Measurements from ENCODE around the gene PROM1. TPM values are rescaled to one million over a fixed set of nuclear protein-coding genes. Genes with fewer than 3 reads are reported as not detected.

The PROM1 gene
- total RNA-seq, 1 experiment from 2014 or later: 17.7 TPM

DNA sequence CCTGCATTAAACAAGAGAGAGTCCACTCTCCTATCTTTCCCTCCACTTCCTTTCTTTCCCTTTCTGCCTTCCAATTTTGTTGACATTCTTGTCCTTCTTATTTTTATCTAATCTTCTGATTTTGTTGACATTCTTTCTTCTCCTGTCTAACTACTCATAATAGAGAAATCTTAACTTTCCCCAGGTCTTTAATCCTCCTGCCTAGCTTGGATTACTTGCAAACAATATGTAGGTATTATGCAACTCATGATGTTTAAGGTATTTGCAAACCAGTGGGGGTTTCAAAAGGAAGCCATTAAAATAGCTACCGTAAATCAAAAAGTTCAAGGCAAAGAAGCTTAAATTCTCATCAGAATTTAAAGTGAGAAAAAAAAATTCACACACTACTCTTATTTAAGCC, 53.9 kb downstream of the PROM1 start:
- H3K9me3 ChIP-seq (ENCODE audit: control insufficient read depth in 1 of 2, insufficient read depth in 1 of 2, low read depth in 1 of 2, low read length in 2 of 2): no peaks in the 10 kb centered on the region
- H2AFZ ChIP-seq (ENCODE audit: low read depth, low read length, poor library complexity, severe bottlenecking): no peak overlapping the region
- no peak overlapping the region for H3K27ac ChIP-seq (ENCODE audit: low read depth, low read length)
- DNase-seq (ENCODE audit: low read depth, low spot score) (no peak), ATAC-seq (no peak)
- POLR2A ChIA-PET: no interaction called here
- H3K79me2 ChIP-seq (ENCODE audit: insufficient read depth, low read length): no peaks in the 10 kb centered on the region
- CTCF ChIA-PET: interaction anchor here (1.0 kb wide), 1 partner anchor 235 kb away, joined by 7 read pairs; no protein-coding TSS in a partner anchor
- intact Hi-C loops (cut with micrococcal nuclease): loop anchor here (10.0 kb wide), 2 partner anchors 415 to 1415 kb away; no protein-coding TSS in a partner anchor
- no peaks in the 10 kb centered on the region for H3K9me2 ChIP-seq (ENCODE audit: insufficient read depth)
- H3K9ac ChIP-seq (ENCODE audit: low read length): no peak overlapping the region
- no peak overlapping the region for H3K4me3 ChIP-seq (replicated peaks in 1 of 2; ENCODE audit: low read depth in 1 of 2, low read length in 2 of 2)
- H3K4me2 ChIP-seq (ENCODE audit: low read length): no peak overlapping the region
- H3K27me3 ChIP-seq (ENCODE audit: insufficient read depth, low read length): no peaks in the 10 kb centered on the region
- no TSS peak for BruUV-seq (replicated peaks)
- H3K36me3 ChIP-seq (ENCODE audit: control insufficient read depth in 1 of 2, insufficient read depth in 2 of 2, low read length in 2 of 2): no peaks in the 10 kb centered on the region
- 0 out of 4 replicates have a peak, but pooled peaks cover 0 to 2% of the 10 kb centered on the region in 2 experiments for H3K4me1 ChIP-seq (ENCODE audit: control insufficient read depth in 1 of 2, insufficient read depth in 2 of 2, low read length in 2 of 2)
- RAD21 ChIA-PET (ENCODE audit: low non-redundant PET in 1 of 2, low total read pairs in 2 of 2, uncharacterized antibody in 2 of 2, unreplicated experiment in 2 of 2): no interaction called here
- TF ChIP-seq ZFX (IDR thresholded peaks at IDR 0.05): no peak
- no peaks in the 10 kb centered on the region for H4K20me1 ChIP-seq (ENCODE audit: insufficient read depth)

DNA sequence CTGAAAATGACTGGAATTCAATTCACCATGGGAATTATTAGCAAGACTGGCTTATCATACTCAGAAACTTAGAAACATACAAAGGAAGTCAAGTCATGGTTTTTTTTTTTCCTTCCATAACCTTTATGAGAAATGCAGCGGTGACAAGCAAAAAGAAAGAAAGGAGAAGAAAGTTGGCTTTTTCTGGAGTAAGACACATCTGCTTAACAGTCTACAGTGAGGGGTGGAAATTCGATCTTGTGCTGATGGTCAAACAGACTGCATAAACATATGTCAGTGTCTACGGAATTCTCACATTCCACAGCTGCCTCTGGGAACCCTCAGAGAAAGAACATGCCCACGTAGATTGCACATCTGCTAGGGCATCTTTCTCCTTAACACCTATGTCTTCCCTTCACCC, 54.6 kb downstream of the PROM1 start:
- no TSS peak for BruUV-seq (replicated peaks)
- ChIA-PET RAD21 (ENCODE audit: low non-redundant PET in 1 of 2, low total read pairs in 2 of 2, uncharacterized antibody in 2 of 2, unreplicated experiment in 2 of 2) (no interaction called here), CTCF (interaction anchor here (1.8 to 2.5 kb wide), 2 partner anchors 170 to 235 kb away, joined by 11 read pairs; no protein-coding TSS in a partner anchor), POLR2A (no interaction called here)
- no peak for ATAC-seq
- Histone ChIP-seq H3K27ac (ENCODE audit: low read depth, low read length) (no peak overlapping the region), H3K9me2 (ENCODE audit: insufficient read depth) (no peaks in the 10 kb centered on the region), H3K9ac (ENCODE audit: low read length) (no peak overlapping the region), H3K36me3 (ENCODE audit: control insufficient read depth in 1 of 2, insufficient read depth in 2 of 2, low read length in 2 of 2) (no peaks in the 10 kb centered on the region), H3K4me1 (ENCODE audit: control insufficient read depth in 1 of 2, insufficient read depth in 2 of 2, low read length in 2 of 2) (0 out of 4 replicates have a peak, but pooled peaks cover 0 to under 1% of the 10 kb centered on the region in 2 experiments), H4K20me1 (ENCODE audit: insufficient read depth) (no peaks in the 10 kb centered on the region), H3K79me2 (ENCODE audit: insufficient read depth, low read length) (no peaks in the 10 kb centered on the region), H3K4me3 (replicated peaks in 1 of 2; ENCODE audit: low read depth in 1 of 2, low read length in 2 of 2) (no peak overlapping the region), H2AFZ (ENCODE audit: low read depth, low read length, poor library complexity, severe bottlenecking) (no peak overlapping the region), H3K4me2 (ENCODE audit: low read length) (no peak overlapping the region), H3K9me3 (ENCODE audit: control insufficient read depth in 1 of 2, insufficient read depth in 1 of 2, low read depth in 1 of 2, low read length in 2 of 2) (no peaks in the 10 kb centered on the region), H3K27me3 (ENCODE audit: insufficient read depth, low read length) (no peaks in the 10 kb centered on the region)
- no peak for TF ChIP-seq SIN3A (IDR thresholded peaks at IDR 0.05; ENCODE audit: low read depth)
- TF ChIP-seq, protein P1, sequence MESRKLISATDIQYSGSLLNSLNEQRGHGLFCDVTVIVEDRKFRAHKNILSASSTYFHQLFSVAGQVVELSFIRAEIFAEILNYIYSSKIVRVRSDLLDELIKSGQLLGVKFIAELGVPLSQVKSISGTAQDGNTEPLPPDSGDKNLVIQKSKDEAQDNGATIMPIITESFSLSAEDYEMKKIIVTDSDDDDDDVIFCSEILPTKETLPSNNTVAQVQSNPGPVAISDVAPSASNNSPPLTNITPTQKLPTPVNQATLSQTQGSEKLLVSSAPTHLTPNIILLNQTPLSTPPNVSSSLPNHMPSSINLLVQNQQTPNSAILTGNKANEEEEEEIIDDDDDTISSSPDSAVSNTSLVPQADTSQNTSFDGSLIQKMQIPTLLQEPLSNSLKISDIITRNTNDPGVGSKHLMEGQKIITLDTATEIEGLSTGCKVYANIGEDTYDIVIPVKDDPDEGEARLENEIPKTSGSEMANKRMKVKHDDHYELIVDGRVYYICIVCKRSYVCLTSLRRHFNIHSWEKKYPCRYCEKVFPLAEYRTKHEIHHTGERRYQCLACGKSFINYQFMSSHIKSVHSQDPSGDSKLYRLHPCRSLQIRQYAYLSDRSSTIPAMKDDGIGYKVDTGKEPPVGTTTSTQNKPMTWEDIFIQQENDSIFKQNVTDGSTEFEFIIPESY (IDR thresholded peaks at IDR 0.05; ENCODE audit: extremely low read depth, insufficient replicate concordance, low read length): no peak
- no peak for TF ChIP-seq EZH2 (IDR thresholded peaks at IDR 0.05)
- no peak for TF ChIP-seq POLR2AphosphoS5 (IDR thresholded peaks at IDR 0.05; ENCODE audit: low read depth, low read length)
- no peak for TF ChIP-seq ZNF274 (IDR thresholded peaks at IDR 0.05; ENCODE audit: low read depth, low read length)
- TF ChIP-seq EZH2phosphoT487 (IDR thresholded peaks at IDR 0.05; ENCODE audit: borderline replicate concordance): no peak
- TF ChIP-seq TCF7L2 (IDR thresholded peaks at IDR 0.05; ENCODE audit: borderline replicate concordance, extremely low read depth, insufficient read depth, insufficient read length): no peak
- TF ChIP-seq POLR2A (IDR thresholded peaks at IDR 0.05; ENCODE audit: borderline replicate concordance, extremely low read depth, insufficient read depth, insufficient read length): no peak
- intact Hi-C loops (cut with micrococcal nuclease): loop anchor here (10.0 kb wide), 2 partner anchors 416 to 1416 kb away; no protein-coding TSS in a partner anchor
- DNase-seq (ENCODE audit: low read depth, low spot score): no peak

Measured in HCT116 (cell line).